ENCODE data around the gene CABP2.
A peak's percentile ranks its signal among the peaks of the same experiment; 100 is the strongest.
"Not testable (repeated sequence)": the region's sequence is repeated elsewhere in the genome, so short reads cannot be mapped to it uniquely, and the experiment has no call there.

The CABP2 gene

DNA sequence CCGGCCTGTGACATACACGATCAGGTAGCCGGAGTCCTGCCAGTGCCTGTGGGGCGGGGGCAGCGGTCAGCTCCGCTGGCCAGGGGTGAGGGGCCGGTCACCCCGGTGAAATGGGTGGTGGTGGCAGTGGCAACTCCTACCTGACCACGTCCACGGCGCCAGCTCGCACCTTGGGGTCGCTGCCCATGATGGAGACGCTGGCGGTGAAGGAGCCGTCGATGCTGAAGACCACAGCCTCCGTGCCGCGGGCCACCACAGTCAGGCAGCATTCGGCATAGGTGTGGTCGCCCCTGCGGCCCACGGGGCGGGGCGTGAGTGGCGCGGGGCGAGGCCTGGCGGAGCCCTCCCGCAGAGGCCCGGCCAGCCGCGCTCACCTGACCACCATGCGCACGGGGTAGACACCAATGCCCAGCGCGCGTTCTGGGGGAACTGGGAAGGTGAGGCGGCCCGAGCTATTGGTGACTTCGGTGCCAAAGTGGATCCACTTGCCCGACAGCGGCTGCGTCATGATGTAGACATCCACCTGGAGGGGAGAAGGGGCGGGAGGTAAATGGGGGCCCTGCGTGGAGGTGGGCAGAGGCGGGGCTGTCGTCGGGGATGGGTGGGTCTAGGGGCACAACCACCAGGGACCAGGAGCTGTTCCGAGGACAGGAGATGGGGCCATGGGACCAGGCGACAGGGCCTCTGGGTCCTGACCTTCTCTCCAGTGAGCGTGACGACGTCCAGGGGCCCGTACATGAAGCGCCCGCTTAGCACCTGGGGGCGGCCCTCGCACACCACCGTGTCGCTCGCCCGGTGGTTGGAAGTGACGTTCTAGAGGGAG, 29.5 kb downstream of the CABP2 start:
- DNase-seq, result no peak

DNA sequence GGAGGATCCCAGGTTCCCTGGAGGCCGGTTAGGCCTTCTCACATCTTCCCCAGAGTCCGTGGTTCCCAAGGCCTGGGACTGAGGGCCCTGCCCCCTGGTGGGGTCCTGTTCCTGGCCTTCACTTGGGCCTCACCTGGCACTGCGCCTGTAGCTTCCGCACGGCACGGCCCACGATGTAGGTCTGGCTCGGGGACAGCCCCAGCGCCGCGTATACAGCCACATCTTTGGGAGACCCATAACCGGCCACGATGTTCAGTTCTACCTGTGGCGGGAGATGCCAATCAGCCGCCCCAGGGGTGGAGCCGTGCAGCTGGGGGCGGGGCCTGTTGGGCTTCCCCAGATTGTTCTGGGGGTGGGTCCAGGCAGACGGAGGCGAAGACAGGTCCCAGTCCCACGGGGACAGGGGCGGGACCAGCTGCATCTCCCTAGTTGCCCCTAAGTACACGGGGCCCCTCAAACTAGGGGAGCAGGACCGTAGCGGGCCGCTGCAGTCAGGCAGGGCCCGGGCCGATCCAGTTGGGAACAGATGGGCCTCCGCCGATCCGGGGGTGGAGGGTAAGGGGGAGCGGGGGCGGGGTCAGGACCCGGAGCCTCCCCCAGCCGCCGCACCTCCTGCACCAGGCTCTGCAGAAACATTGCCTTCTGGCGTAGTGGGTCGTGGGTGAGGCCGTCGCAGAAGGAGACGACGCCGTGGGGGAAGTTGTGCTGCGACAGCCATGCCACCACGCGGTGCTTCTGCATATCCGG, 30.3 kb downstream of the CABP2 start:
- DNase-seq, result no peak

DNA sequence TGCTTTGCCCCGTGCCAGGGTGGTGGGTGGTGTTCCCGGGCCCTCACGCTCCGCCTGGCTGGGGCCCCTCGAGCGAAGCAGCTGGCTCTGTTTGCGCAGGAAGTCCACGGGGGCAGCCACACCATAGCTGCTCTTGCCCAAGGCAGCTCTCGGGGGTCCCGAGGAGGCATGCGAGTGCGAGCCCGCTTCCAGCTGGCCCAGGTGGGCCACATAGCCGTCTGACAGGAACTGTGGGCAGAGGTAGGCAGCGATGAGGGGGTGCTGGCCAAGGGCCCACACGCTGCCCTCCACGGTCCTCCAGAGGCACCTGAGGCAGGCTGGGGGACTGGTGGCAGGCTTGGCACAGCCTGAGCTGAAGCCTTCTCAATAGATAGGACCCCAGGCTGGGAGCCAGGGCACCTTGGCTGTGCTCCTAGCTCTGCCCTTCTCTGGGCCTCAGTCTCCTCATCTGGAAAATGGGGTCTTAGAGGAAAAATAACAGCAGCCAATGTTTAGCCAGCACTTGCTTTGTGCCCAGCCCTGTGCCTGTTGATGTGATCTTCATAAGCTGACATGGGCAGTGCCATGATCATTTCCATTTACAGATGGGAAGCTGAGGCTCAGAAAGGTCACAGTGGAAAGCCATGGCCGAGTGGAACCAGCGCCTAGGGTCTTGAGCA, 31.0 kb downstream of the CABP2 start:
- no peak for DNase-seq

GRCh38 chr11:67491276-67492068, 31.8 kb downstream of the CABP2 start:
- DNase-seq, result no peak

GRCh38 chr11:67490727-67491065, 32.5 kb downstream of the CABP2 start:
- no peak for DNase-seq

GRCh38 chr11:67489885-67490726, 33.1 kb downstream of the CABP2 start:
- no peak for DNase-seq

- DNase-seq, result no peak
Measured at GRCh38 chr11:67489203-67489884, 33.9 kb downstream of the CABP2 start.

DNA sequence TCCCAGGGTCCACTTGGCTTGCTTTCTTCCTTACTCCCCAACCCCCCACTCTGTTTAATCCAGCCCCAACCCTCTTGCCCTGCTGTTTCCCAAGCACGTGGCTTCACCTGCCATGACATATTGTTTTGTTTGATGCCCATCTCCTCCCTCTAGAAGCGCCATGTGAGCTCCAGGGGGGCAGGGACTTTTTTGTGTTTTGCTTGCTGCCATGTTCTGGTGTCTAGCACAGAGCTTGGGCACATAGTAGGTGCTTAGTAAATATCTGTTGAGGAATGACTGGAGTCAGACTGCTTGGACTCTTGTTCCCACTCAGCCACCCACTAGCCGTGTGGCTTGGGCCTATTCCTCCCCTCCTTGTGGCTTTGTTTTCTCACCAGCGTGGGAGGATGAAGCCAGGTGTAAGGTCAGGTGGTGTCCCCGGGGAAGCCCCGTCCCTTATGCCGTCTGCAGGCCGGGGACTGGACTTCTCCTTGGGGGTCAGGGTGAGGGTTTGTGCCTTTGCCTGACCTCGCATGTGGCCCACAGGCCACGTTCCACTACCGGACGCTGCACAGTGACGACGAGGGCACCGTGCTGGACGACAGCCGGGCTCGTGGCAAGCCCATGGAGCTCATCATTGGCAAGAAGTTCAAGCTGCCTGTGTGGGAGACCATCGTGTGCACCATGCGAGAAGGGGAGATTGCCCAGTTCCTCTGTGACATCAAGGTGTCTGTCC, 36.6 kb downstream of the CABP2 start:
- DNase-seq, result no peak

DNA sequence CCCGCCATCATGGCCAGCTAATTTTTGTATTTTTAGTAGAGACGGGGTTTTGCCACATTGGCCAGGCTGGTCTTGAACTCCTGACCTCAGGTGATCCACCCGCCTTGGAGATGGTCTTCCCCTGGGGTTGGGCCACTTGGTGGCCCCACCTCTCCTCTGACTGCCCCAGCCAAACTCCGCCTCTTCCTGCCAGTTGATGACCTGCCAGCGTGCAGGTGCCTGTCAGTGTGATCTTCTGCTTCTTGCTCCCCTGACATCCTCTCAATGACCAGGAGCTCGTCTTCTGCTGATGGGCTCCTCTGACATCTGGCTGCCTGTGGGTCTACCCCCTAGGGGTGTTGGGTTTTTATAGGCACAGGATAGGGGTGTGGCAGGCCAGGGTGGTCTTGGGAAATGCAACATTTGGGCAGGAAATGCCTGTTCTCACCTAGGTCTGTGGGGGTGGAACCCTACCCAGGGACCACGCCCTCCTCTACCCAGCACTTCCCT, 37.3 kb downstream of the CABP2 start:
- not testable (repeated sequence) for DNase-seq

- no peak for DNase-seq
Measured at GRCh38 chr11:67484847-67485311, 38.4 kb downstream of the CABP2 start.

DNA sequence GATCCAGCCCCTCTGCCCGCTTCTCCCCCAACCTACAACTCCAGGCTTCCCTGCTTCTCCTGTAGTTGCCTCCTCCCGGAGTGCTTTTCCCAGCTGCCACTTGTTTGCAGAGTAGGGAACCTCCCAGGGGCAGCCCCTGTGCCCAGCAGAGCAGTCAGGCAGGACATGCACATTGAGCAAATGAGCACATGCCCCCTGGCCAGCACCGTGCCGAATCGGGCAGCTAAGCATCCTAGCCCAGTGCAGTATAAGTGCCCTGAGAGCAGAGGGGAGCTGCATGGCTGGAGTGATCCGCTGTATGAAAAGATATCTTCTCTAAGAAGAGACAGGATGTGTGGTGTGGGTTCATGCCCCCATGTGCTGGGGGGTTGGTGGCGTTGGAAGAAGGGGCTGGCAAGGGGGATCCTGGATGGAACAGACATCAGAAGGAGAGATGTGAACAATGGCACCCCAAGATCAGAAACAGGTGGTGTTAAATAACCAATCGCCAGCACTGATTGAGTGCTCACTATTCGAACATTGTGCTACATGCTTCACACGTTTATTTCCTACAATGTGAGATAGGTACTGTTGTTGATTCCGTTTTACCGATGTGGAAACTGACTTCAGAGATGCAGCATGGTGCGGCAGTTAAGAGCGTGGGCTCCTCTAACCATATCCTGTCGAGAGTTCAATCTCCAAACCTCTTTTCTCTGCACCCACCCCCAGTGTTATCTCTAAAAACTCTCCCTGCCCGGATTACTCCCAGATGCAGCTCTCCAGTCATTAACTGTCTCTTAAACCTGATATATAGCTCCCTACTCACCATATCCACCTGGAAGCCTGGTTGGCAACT, 39.2 kb downstream of the CABP2 start:
- no peak for DNase-seq

DNA sequence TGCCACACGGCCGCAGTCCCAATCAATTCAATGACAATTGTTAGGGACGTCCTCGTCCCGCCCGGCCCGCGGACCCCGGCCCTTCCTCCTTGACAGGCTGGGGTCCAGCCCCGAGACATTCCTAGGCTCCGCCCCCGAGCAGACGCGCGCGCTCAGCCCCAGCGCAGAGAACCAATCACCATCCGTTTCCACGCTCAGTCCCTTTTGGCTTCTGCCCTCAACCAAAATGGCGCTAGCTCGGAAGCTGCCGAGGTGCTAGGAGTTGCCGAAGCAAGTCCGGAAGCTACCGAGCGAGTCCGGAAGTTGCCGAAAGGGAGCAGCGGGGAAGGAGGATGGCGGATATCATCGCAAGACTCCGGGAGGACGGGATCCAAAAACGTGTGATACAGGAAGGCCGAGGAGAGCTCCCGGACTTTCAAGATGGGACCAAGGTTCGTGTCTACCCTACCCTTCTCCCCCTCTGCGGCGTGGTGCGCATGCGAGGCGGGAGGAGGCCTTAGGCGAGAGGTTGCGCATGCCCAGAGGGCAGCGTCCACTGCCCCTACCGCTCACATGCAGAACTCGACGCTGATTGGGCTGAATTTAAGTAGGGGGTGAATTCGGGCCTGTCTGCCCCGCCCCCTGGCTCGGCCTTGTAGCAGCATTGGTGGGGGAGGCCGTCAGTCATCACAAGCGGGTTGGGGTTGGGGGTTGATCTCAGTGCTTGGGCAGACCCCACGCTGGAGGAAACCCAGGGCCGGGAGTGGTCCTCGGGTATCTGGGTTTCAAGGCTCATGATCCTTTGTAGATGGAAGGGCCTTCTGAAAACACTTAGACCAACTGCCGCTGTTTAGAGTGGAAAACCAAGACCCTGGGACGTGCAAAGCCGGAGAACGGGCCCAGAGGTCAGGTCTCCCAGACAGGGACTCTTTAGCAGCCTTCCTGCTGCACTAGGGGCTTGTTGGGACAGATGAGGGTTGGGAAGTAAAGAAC, 40.1 kb downstream of the CABP2 start, which contains the start of gene AIP:
Gene AIP (plus strand): TSS at position 200 of the 972 bp plus-strand sequence. CDS start 133 bp downstream, at position 333.
- DNase-seq, result peak; percentile 98 to 99

- DNase-seq, result no peak
Measured at GRCh38 chr11:67482275-67482826, 40.9 kb downstream of the CABP2 start.

DNA sequence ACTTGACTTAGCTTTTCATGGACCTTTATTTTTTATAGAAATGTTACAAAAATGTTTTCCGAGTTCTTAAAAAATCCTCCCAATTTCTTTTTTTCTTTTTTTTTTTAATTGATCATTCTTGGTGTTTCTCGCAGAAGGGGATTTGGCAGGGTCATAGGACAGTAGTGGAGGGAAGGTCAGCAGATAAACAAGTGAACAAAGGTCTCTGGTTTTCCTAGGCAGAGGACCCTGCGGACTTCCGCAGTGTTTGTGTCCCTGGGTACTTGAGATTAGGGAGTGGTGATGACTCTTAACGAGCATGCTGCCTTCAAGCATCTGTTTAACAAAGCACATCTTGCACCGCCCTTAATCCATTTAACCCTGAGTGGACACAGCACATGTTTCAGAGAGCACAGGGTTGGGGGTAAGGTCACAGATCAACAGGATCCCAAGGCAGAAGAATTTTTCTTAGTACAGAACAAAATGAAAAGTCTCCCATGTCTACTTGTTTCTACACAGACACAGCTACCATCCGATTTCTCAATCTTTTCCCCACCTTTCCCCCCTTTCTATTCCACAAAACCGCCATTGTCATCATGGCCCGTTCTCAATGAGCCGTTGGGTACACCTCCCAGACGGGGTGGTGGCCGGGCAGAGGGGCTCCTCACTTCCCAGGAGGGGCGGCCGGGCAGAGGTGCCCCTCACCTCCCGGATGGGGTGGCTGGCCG, 45.7 kb downstream of the CABP2 start:
- DNase-seq, result not testable (repeated sequence)

DNA sequence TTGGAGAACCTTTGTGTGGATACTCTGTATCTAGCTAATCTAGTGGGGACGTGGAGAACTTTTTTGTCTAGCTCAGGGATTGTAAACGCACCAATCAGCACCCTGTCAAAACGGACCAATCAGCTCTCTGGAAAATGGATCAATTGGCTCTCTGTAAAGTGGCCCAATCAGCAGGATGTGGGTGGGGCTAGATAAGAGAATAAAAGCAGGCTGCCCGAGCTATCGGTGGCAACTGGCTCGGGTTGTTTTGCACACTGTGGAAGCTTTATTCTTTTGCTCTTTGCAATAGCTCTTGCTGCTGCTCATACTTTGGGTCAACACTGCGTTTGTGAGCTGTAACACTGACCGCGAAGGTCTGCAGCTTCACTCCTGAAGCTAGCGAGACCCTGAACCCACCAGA, 46.6 kb downstream of the CABP2 start:
- not testable (repeated sequence) for DNase-seq

DNA sequence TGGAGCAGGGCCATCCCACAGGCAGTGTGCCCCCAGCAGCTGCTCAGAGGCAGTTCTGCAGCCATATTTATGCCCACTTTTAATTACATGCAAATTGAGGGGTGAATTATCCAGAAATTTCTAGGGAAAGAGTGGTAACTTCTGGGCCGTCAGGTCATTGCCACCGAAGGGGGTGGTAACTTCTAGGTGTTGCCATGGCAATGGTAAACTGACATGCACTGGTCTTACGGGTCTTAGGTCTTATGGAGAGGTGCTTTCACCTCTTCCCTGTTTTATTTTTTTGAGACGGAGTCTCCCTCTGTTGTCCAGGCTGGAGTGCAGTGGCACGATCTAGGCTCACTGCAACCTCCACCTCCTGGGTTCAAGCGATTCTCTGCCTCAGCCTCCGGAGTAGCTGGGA, 50.4 kb downstream of the CABP2 start:
- DNase-seq, result no peak
